NCI-H128 (cell line): ENCODE results near the gene MPPED2.

Source experiments
- DNase-seq: peaks from one replicate; lab custom pipeline; 2025; ENCODE audit not compliant: unreplicated experiment; lab: John Stamatoyannopoulos, UW

The MPPED2 gene

GRCh38 chr11:30423886-30424285, 162.3 kb downstream of the MPPED2 start:
- DNase-seq = no peak

GRCh38 chr11:30423279-30423648, 162.9 kb downstream of the MPPED2 start:
- DNase-seq = no peak

- DNase-seq = no peak
Measured at GRCh38 chr11:30422447-30423278, 163.5 kb downstream of the MPPED2 start.

- DNase-seq = no peak
Measured at GRCh38 chr11:30420233-30420787, 165.8 kb downstream of the MPPED2 start.

GRCh38 chr11:30414806-30415205, 171.3 kb downstream of the MPPED2 start:
- no peak for DNase-seq

- no peak for DNase-seq
Measured at GRCh38 chr11:30414244-30414643, 171.9 kb downstream of the MPPED2 start.

GRCh38 chr11:30412509-30412908, 173.6 kb downstream of the MPPED2 start:
- no peak for DNase-seq

GRCh38 chr11:30411383-30411782, 174.8 kb downstream of the MPPED2 start:
- no peak for DNase-seq

- no peak for DNase-seq
Measured at GRCh38 chr11:30406978-30407762, 179.0 kb downstream of the MPPED2 start.

- no peak for DNase-seq
Measured at GRCh38 chr11:30405385-30405784, 180.8 kb downstream of the MPPED2 start.

- DNase-seq = no peak
Measured at GRCh38 chr11:30404136-30404535, 182.0 kb downstream of the MPPED2 start.

- DNase-seq = no peak
Measured at GRCh38 chr11:30395751-30396150, 190.4 kb downstream of the MPPED2 start.

GRCh38 chr11:30393012-30393411, 193.1 kb downstream of the MPPED2 start:
- no peak for DNase-seq

- no peak for DNase-seq
Measured at GRCh38 chr11:30392221-30392784, 193.8 kb downstream of the MPPED2 start.

- no peak for DNase-seq
Measured at GRCh38 chr11:30388957-30389356, 197.2 kb downstream of the MPPED2 start.

- DNase-seq = no peak
Measured at GRCh38 chr11:30387891-30388861, 198.0 kb downstream of the MPPED2 start.

GRCh38 chr11:30381879-30382278, 204.3 kb downstream of the MPPED2 start:
- no peak for DNase-seq

GRCh38 chr11:30380846-30381245, 205.3 kb downstream of the MPPED2 start:
- DNase-seq = no peak

GRCh38 chr11:30377347-30377746, 208.8 kb downstream of the MPPED2 start:
- no peak for DNase-seq

- no peak for DNase-seq
Measured at GRCh38 chr11:30370164-30370563, 216.0 kb downstream of the MPPED2 start.
